ENCODE measurements around the gene PTAR1. TPM values are rescaled to one million over a fixed set of nuclear protein-coding genes. Genes with fewer than 3 reads are reported as not detected.
A peak's percentile ranks its signal among the peaks of the same experiment; 100 is the strongest.

The PTAR1 gene
- total and polyA plus RNA-seq, 4 donors = 8.6 to 177 (median 25.9) TPM

DNA sequence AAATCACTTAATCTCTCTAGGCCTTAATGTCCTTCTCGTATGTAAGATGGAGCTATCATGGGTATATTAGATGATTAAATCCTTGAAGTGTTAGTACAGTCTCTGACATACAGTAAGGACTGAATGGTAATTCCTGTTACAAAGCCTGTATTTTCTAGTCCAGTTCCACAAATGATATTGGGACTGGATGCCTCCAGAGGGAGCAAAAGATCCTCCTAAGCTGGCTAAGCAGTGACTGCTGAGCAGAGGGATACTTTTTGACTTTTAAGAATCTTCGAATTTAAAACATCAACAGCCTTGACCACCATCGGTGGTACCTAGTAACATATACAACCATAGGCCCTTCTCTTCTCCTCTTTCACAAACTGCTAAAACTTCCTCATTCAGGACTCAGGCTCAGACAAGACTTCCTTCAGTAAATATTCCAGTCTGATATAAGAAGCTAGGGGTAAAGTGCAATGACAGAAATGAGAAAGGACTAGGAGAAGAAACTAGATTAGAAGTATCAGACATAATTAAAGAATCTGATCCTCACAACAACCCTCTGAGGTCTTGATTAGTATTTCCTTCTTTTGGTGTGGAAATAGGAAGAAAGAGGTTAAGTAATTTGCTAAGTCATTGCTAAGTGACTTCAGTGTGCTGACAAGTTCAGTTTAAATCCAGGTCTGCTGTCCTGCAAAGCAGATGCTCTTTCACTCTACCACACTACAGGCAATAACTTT is 13.9 kb downstream of the PTAR1 start:
- Histone ChIP-seq H3K27me3 (ENCODE audit: control insufficient read depth in 3 of 3, insufficient read depth in 3 of 3, low read length in 2 of 3) (no peaks in the 10 kb centered on the region), H3K36me3 (ENCODE audit: control insufficient read depth in 4 of 4, insufficient read depth in 4 of 4, low read length in 4 of 4) (peaks cover 4 to 39% (median 24%) of the 10 kb centered on the region in 4 donors), H3K9ac (ENCODE audit: insufficient read depth in 1 of 2, low read length in 2 of 2) (no peak overlapping the region), H3K9me3 (ENCODE audit: control insufficient read depth in 4 of 4, insufficient read depth in 3 of 4, low read length in 3 of 4) (no peaks in the 10 kb centered on the region), H3K4me1 (ENCODE audit: control insufficient read depth in 5 of 5, insufficient read depth in 5 of 5, low read length in 5 of 5) (peaks cover 0 to 46% (median 30%) of the 10 kb centered on the region in 5 donors), H3K27ac (ENCODE audit: low read depth in 1 of 2, low read length in 1 of 2) (no peak overlapping the region), H3K4me3 (no peak overlapping the region)
- DNase-seq (peak; percentile 14 to 72 (median 62)), ATAC-seq (ENCODE audit: insufficient read depth, low FRiP score) (no peak)
- TF ChIP-seq, protein P1, sequence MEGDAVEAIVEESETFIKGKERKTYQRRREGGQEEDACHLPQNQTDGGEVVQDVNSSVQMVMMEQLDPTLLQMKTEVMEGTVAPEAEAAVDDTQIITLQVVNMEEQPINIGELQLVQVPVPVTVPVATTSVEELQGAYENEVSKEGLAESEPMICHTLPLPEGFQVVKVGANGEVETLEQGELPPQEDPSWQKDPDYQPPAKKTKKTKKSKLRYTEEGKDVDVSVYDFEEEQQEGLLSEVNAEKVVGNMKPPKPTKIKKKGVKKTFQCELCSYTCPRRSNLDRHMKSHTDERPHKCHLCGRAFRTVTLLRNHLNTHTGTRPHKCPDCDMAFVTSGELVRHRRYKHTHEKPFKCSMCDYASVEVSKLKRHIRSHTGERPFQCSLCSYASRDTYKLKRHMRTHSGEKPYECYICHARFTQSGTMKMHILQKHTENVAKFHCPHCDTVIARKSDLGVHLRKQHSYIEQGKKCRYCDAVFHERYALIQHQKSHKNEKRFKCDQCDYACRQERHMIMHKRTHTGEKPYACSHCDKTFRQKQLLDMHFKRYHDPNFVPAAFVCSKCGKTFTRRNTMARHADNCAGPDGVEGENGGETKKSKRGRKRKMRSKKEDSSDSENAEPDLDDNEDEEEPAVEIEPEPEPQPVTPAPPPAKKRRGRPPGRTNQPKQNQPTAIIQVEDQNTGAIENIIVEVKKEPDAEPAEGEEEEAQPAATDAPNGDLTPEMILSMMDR (IDR thresholded peaks at IDR 0.05; ENCODE audit: control extremely low read depth, extremely low read depth) = no peak
- WGBS, 2 donors = 44 to 46% methylated on average over 3 of the region's 3 CpGs

GRCh38 chr9:69744688-69745380 is 15.0 kb downstream of the PTAR1 start:
- TF ChIP-seq, protein P1 (IDR thresholded peaks at IDR 0.05; ENCODE audit: control extremely low read depth, extremely low read depth) = no peak
- Histone ChIP-seq H3K9ac (ENCODE audit: insufficient read depth in 1 of 2, low read length in 2 of 2) (no peak overlapping the region), H3K36me3 (ENCODE audit: control insufficient read depth in 4 of 4, insufficient read depth in 4 of 4, low read length in 4 of 4) (peaks cover 4 to 37% (median 19%) of the 10 kb centered on the region in 4 donors), H3K4me3 (no peak overlapping the region), H3K9me3 (ENCODE audit: control insufficient read depth in 4 of 4, insufficient read depth in 3 of 4, low read length in 3 of 4) (no peaks in the 10 kb centered on the region), H3K4me1 (ENCODE audit: control insufficient read depth in 5 of 5, insufficient read depth in 5 of 5, low read length in 5 of 5) (peaks cover 0 to 36% (median 21%) of the 10 kb centered on the region in 5 donors), H3K27me3 (ENCODE audit: control insufficient read depth in 3 of 3, insufficient read depth in 3 of 3, low read length in 2 of 3) (no peaks in the 10 kb centered on the region), H3K27ac (ENCODE audit: low read depth in 1 of 2, low read length in 1 of 2) (no peak overlapping the region)
- 96 to 97% methylated on average over 4 of the region's 4 CpGs for WGBS, 2 donors
- ATAC-seq (ENCODE audit: insufficient read depth, low FRiP score) (no peak), DNase-seq (no peak)

DNA sequence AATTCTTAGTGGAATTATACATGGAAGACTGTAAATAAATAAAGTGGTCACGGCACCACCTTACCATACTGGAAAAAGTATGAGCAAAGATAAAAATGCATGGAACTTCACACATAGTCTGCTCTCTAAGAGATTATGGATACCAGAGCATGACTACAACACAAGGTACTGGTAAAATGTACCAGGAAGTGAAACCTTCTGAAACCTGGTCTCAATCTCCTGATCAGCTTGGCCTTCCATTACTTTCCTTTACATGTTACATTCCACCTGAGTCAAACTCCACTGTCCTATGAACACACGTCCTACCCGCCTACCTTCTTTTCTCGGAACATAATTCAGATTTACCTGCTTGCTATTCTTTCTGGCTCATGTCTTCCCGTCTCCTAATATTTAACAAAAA is 15.9 kb downstream of the PTAR1 start:
- Histone ChIP-seq H3K4me1 (ENCODE audit: control insufficient read depth in 5 of 5, insufficient read depth in 5 of 5, low read length in 5 of 5) (peaks cover 0 to 29% (median 17%) of the 10 kb centered on the region in 5 donors), H3K27me3 (ENCODE audit: control insufficient read depth in 3 of 3, insufficient read depth in 3 of 3, low read length in 2 of 3) (no peaks in the 10 kb centered on the region), H3K4me3 (no peak overlapping the region), H3K36me3 (ENCODE audit: control insufficient read depth in 4 of 4, insufficient read depth in 4 of 4, low read length in 4 of 4) (peaks cover 4 to 31% (median 13%) of the 10 kb centered on the region in 4 donors), H3K9ac (ENCODE audit: insufficient read depth in 1 of 2, low read length in 2 of 2) (no peak overlapping the region), H3K27ac (ENCODE audit: low read depth in 1 of 2, low read length in 1 of 2) (no peak overlapping the region), H3K9me3 (ENCODE audit: control insufficient read depth in 4 of 4, insufficient read depth in 3 of 4, low read length in 3 of 4) (no peaks in the 10 kb centered on the region)
- TF ChIP-seq, protein P1 (IDR thresholded peaks at IDR 0.05; ENCODE audit: control extremely low read depth, extremely low read depth) = no peak
- ATAC-seq (ENCODE audit: insufficient read depth, low FRiP score) (no peak), DNase-seq (no peak)
- WGBS, 2 donors = 97% methylated on average over 5 of the region's 5 CpGs
